Colonic mucosa (tissue), 4 donors: Measurements from ENCODE around the gene KCTD6. TPM values are rescaled to one million over a fixed set of nuclear protein-coding genes. Genes with fewer than 3 reads are reported as not detected.

Experiments used
- DNase-seq: peaks from one replicate; pipeline ENCODE4 v3.0.0-alpha.2; 2020
- H3K27ac ChIP-seq: fragments of 200-600 bp; one replicate; pipeline ENCODE4 v1.8.0; 2021
- H3K27me3 ChIP-seq: fragments of 200-600 bp; one replicate; pipeline ENCODE4 v1.8.0; 2021
- H3K36me3 ChIP-seq: fragments of 200-600 bp; one replicate; pipeline ENCODE4 v1.8.0; 2021
- H3K4me1 ChIP-seq: fragments of 200-600 bp; one replicate; pipeline ENCODE4 v1.8.0; 2021; ENCODE audit warnings: mild to moderate bottlenecking
- H3K4me3 ChIP-seq: fragments of 200-600 bp; one replicate; pipeline ENCODE4 v1.8.0; 2021
- H3K9ac ChIP-seq, 2 donors: one replicate each; pipeline ENCODE4 v1.7.0; 2013; ENCODE audit warnings: control low read depth in 2 of 2, low read depth in 2 of 2, low read length in 2 of 2
- H3K9me3 ChIP-seq: fragments of 200-600 bp; one replicate; pipeline ENCODE4 v1.8.0; 2021
- CTCF ChIP-seq: fragments of 200-600 bp; IDR thresholded peaks from one replicate; pipeline ENCODE4 v1.8.0; 2022; ENCODE audit warnings: antibody characterized with exemption, mild to moderate bottlenecking
- intact Hi-C: fragments of 100-400 bp; cut with DNase I; formaldehyde crosslinking; loops from one replicate; pipeline ENCODE4 v1.14.1; 2022
- total RNA-seq, 2 donors: library from RNA; stranded (reverse); fragmentation: NEBNext Ultra II Directional in 1 of 2; extraction: Animal tissue kit (Norgen Biotek cat#: 25700) in 1 of 2; gene quantifications; one replicate each; pipeline ENCODE4 v1.2.1, GENCODE V29; 2021
- donor health status: healthy.
- donor health status: DM: no; HTN: no; CAD: no.
- donor health status: DM: no; HTN: no; CAD: no.

Gene KCTD6
- total RNA-seq, 2 donors from 2014 or later = 8.1 to 10.2 TPM

GRCh38 chr3:58495101-58495500 lies 3.2 kb downstream of the KCTD6 start:
- H3K36me3 ChIP-seq = no peaks in the 10 kb centered on the region
- H3K4me1 ChIP-seq = peaks cover 7% of the 10 kb centered on the region
- no peaks in the 10 kb centered on the region for H3K27me3 ChIP-seq
- DNase-seq = no peak
- H3K27ac ChIP-seq = no peak overlapping the region
- no peak for TF ChIP-seq CTCF
- H3K9me3 ChIP-seq = no peaks in the 10 kb centered on the region
- no peak overlapping the region for H3K9ac ChIP-seq
- intact Hi-C loops = no loop called here
- no peak overlapping the region for H3K4me3 ChIP-seq

GRCh38 chr3:58496206-58496857 lies 4.4 kb downstream of the KCTD6 start:
- no peaks in the 10 kb centered on the region for H3K36me3 ChIP-seq
- no peak overlapping the region for H3K4me3 ChIP-seq
- TF ChIP-seq CTCF = no peak
- no peak for DNase-seq
- intact Hi-C loops = no loop called here
- no peaks in the 10 kb centered on the region for H3K27me3 ChIP-seq
- H3K9ac ChIP-seq = no peak overlapping the region
- no peak overlapping the region for H3K27ac ChIP-seq
- no peaks in the 10 kb centered on the region for H3K9me3 ChIP-seq
- peaks cover 7% of the 10 kb centered on the region for H3K4me1 ChIP-seq

GRCh38 chr3:58497097-58497496 lies 5.2 kb downstream of the KCTD6 start:
- Histone ChIP-seq H3K4me1 (peaks cover 7% of the 10 kb centered on the region), H3K36me3 (no peaks in the 10 kb centered on the region), H3K27ac (no peak overlapping the region), H3K9ac (no peak overlapping the region), H3K9me3 (no peaks in the 10 kb centered on the region), H3K27me3 (no peaks in the 10 kb centered on the region), H3K4me3 (no peak overlapping the region)
- no peak for TF ChIP-seq CTCF
- intact Hi-C loops = no loop called here
- DNase-seq = no peak

GRCh38 chr3:58502872-58503271 lies 11.0 kb downstream of the KCTD6 start:
- H3K9ac ChIP-seq = no peak overlapping the region

GRCh38 chr3:58507356-58508078 lies 15.6 kb downstream of the KCTD6 start:
- Histone ChIP-seq H3K4me1 (no peaks in the 10 kb centered on the region), H3K36me3 (no peaks in the 10 kb centered on the region), H3K9me3 (no peaks in the 10 kb centered on the region), H3K4me3 (no peak overlapping the region), H3K27me3 (no peaks in the 10 kb centered on the region), H3K9ac (no peak overlapping the region), H3K27ac (no peak overlapping the region)
- TF ChIP-seq CTCF = no peak
- DNase-seq = no peak
- intact Hi-C loops = no loop called here

More at GRCh38 chr3:58502872-58503271, 11.0 kb downstream of the KCTD6 start:
- Histone ChIP-seq H3K27me3 (no peaks in the 10 kb centered on the region), H3K4me3 (no peak overlapping the region), H3K4me1 (no peaks in the 10 kb centered on the region), H3K36me3 (no peaks in the 10 kb centered on the region), H3K9me3 (no peaks in the 10 kb centered on the region), H3K27ac (no peak overlapping the region)
- DNase-seq = no peak
- no peak for TF ChIP-seq CTCF
- intact Hi-C loops = no loop called here
